IMR-90 (cell line): ENCODE results near the gene TMED10. TPM values are rescaled to one million over a fixed set of nuclear protein-coding genes. Genes with fewer than 3 reads are reported as not detected.

Experiments used
- microRNA-seq, 2 experiments: library from miRNA; stranded (forward) in 1 of 2; unstranded in 1 of 2; fragments of 10-50 nt in 1 of 2; fragments of <30 nt in 1 of 2; gene quantifications in 1 of 2; microRNA quantifications in 1 of 2; one replicate each; pipeline versions ENCODE3 to v1.1.0; 2013 to 2020; ENCODE audit not compliant: insufficient read depth in 1 of 2, insufficient read length in 1 of 2, unreplicated experiment in 1 of 2
- polyA plus RNA-seq, 3 experiments: library from polyadenylated mRNA; depleted of rRNA; stranded (reverse); fragments of >200 nt; gene quantifications; 2 replicates each; pipeline ENCODE4 v1.2.3, GENCODE V29; 2012; ENCODE audit warnings: low replicate concordance in 1 of 3
- small RNA-seq, 5 experiments: library from RNA; depleted of rRNA; stranded (forward); fragments of <200 nt; gene quantifications; one replicate each; pipeline ENCODE3, GENCODE V24; 2012
- total RNA-seq: library from RNA; depleted of rRNA; stranded (reverse); fragments of >200 nt; gene quantifications from 2 replicates; pipeline ENCODE4 v1.2.3, GENCODE V29; 2012; rRNA removed

Gene TMED10
- total and polyA plus RNA-seq, 2 of the 4 experiments (the other 2 are of a cell fraction) = 254 to 441 TPM

Small RNA genes lying within 50 kb of the gene (microRNA-seq; reads per million reads assigned to microRNA genes)
- gene HIF1AP1 (ENCODE audit: insufficient read depth, insufficient read length) (not detected), gene RNU4ATAC14P (ENCODE audit: insufficient read depth, insufficient read length) (not detected)

Small RNA genes lying within 50 kb of the gene (small RNA-seq; reads per million reads assigned to genes)
- 0 to 0.11 (median 0) reads per million in 5 experiments for gene HIF1AP1
- 0 to 0.41 (median 0) reads per million in 5 experiments for gene RNU4ATAC14P

Other genes starting within 250 kb of the TMED10 start
- 0.28 and 0.36 TPM in 2 replicates for gene PGF, start 221.0 kb downstream of the TMED10 start, total RNA-seq
- gene PGF, start 221.0 kb downstream of the TMED10 start, polyA plus RNA-seq (2012; rRNA removed) = 0.39 and 0.42 TPM in 2 replicates
- gene EIF2B2, start 173.7 kb downstream of the TMED10 start, total RNA-seq = 69.4 and 70.1 TPM in 2 replicates
- 63.6 and 73.9 TPM in 2 replicates for gene EIF2B2, start 173.7 kb downstream of the TMED10 start, polyA plus RNA-seq (2012; rRNA removed)
- gene MLH3, start 125.1 kb downstream of the TMED10 start, total RNA-seq = 14.7 and 16.9 TPM in 2 replicates
- 5.1 and 5.6 TPM in 2 replicates for gene MLH3, start 125.1 kb downstream of the TMED10 start, polyA plus RNA-seq (2012; rRNA removed)
- gene ACYP1, start 112.6 kb downstream of the TMED10 start, total RNA-seq = 4.1 and 6.9 TPM in 2 replicates
- gene ACYP1, start 112.6 kb downstream of the TMED10 start, polyA plus RNA-seq (2012; rRNA removed) = 17.4 and 24.0 TPM in 2 replicates
- gene ZC2HC1C, start 107.0 kb downstream of the TMED10 start, total RNA-seq = 0.28 and 0.54 TPM in 2 replicates
- 0.15 and 0.36 TPM in 2 replicates for gene ZC2HC1C, start 107.0 kb downstream of the TMED10 start, polyA plus RNA-seq (2012; rRNA removed)
- 22.9 and 31.4 TPM in 2 replicates for gene NEK9, start 49.6 kb downstream of the TMED10 start, total RNA-seq
- 18.8 and 23.2 TPM in 2 replicates for gene NEK9, start 49.6 kb downstream of the TMED10 start, polyA plus RNA-seq (2012; rRNA removed)
- 53.6 and 86.7 TPM in 2 replicates for gene FOS, start 102.2 kb upstream of the TMED10 start, total RNA-seq
- gene FOS, start 102.2 kb upstream of the TMED10 start, polyA plus RNA-seq (2012; rRNA removed) = 171 and 406 TPM in 2 replicates